GM23248 (cell line): ENCODE data around the gene LRRC61.

Experiments used
- EZH2 ChIP-seq: fragments of 200-600 bp; sonication (generic); IDR thresholded peaks from 2 replicates; pipeline ENCODE4 v1.6.1; 2018; ENCODE audit warnings: antibody characterized with exemption, mild to moderate bottlenecking; ENCODE audit not compliant: insufficient read depth, poor library complexity, severe bottlenecking
- EZH2phosphoT487 ChIP-seq: fragments of 200-600 bp; sonication (generic); IDR thresholded peaks from 2 replicates; pipeline ENCODE4 v1.6.1; 2018; ENCODE audit warnings: antibody characterized with exemption, moderate library complexity, mild to moderate bottlenecking, low read depth; ENCODE audit not compliant: insufficient read depth

- TF ChIP-seq EZH2 (no peak), EZH2phosphoT487 (no peak)
Observed at GRCh38 chr7:150381096-150381495, 57.9 kb downstream of the LRRC61 start.
